Measurements from ENCODE around the gene DNAH12. TPM values are rescaled to one million over a fixed set of nuclear protein-coding genes. Genes with fewer than 3 reads are reported as not detected.

Gene DNAH12
- total RNA-seq, 4 donors from 2014 or later, result under 0.01 to 1.1 (median 0.15) TPM

DNA sequence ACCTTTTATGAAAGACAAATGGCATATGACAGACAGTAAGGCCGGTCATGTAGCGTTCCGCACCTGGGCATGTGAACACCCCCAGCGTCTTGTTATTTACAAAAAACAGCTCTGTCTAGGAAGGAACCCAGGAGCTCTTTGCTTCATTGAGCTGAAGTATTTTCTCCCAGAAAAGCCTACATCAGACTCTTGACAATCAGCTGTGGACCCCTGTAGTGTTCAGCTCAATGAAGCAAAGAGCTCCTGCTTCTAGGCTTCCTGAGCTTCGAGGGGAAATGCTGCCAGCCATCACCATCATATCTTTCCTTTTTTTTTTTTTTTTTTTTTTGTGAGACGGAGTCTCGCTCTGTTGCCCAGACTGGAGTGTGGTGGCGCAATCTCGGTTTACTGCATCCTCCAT lies 255.7 kb downstream of the DNAH12 start:
- no peaks in the 10 kb centered on the region for H3K4me1 ChIP-seq
- H3K27ac ChIP-seq, result no peak overlapping the region
- no peaks in the 10 kb centered on the region for H3K9me3 ChIP-seq
- TF ChIP-seq, protein P1, sequence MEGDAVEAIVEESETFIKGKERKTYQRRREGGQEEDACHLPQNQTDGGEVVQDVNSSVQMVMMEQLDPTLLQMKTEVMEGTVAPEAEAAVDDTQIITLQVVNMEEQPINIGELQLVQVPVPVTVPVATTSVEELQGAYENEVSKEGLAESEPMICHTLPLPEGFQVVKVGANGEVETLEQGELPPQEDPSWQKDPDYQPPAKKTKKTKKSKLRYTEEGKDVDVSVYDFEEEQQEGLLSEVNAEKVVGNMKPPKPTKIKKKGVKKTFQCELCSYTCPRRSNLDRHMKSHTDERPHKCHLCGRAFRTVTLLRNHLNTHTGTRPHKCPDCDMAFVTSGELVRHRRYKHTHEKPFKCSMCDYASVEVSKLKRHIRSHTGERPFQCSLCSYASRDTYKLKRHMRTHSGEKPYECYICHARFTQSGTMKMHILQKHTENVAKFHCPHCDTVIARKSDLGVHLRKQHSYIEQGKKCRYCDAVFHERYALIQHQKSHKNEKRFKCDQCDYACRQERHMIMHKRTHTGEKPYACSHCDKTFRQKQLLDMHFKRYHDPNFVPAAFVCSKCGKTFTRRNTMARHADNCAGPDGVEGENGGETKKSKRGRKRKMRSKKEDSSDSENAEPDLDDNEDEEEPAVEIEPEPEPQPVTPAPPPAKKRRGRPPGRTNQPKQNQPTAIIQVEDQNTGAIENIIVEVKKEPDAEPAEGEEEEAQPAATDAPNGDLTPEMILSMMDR (IDR thresholded peaks at IDR 0.05), result no peak
- TF ChIP-seq POLR2A (IDR thresholded peaks at IDR 0.05) (no peak), EP300 (IDR thresholded peaks at IDR 0.05) (no peak)
- no peak for DNase-seq (ENCODE audit: low spot score in 2 of 2)
- H3K4me3 ChIP-seq, result no peak overlapping the region
- H3K27me3 ChIP-seq, result no peaks in the 10 kb centered on the region
- WGBS, 2 donors, result 90 to 91% methylated on average over 9 of the region's 9 CpGs
- H3K36me3 ChIP-seq, result no peaks in the 10 kb centered on the region

DNA sequence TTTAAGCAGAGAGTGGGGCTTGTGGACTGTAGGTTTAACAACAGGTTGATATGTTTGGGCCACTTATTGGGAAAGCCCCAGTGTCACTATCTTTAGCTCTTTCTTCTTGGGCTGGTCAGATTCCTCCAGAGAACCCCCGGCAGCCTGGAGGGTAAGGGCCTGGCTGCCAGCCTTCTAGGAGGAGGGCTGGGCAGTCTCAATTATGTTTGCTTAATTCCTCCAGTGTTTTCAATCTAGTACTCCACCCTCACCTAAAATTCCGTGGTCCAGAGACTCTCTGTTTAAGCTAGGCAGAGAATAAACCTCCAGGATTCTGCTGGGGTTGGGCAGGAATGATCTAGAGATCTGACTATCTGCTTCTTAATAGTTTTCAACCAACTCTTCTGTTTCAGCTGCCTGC lies 256.9 kb downstream of the DNAH12 start:
- Histone ChIP-seq H3K36me3 (no peaks in the 10 kb centered on the region), H3K9me3 (no peaks in the 10 kb centered on the region), H3K27ac (no peak overlapping the region), H3K4me3 (no peak overlapping the region), H3K4me1 (no peaks in the 10 kb centered on the region), H3K27me3 (no peaks in the 10 kb centered on the region)
- no peak for DNase-seq (ENCODE audit: low spot score in 2 of 2)
- no peak for TF ChIP-seq POLR2A (IDR thresholded peaks at IDR 0.05)
- WGBS, 2 donors, result 72 to 73% methylated on average over 2 of the region's 2 CpGs

DNA sequence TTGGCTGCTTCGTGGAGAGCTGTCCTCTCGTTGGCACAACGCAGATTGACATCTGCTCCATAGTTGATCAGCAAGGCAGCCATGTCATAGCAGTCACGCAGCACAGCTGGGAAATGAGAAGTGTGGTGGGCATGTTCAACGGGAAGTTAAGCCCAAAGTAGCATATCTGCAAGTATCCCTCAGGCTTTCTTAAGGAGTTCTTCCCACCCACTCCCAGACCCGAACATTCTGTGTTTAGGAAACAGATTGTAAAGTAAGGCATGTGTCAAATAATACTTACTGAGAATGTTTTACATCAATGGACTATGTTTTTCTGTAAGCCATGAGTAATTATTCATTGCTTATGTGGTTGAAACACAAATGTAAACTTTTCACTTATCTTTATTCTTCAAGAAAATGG lies 260.8 kb downstream of the DNAH12 start:
- Histone ChIP-seq H3K27ac (no peak overlapping the region), H3K27me3 (no peaks in the 10 kb centered on the region), H3K36me3 (no peaks in the 10 kb centered on the region), H3K9me3 (no peaks in the 10 kb centered on the region), H3K4me3 (no peak overlapping the region), H3K4me1 (no peaks in the 10 kb centered on the region)
- no peak for DNase-seq (ENCODE audit: low spot score in 2 of 2)
- TF ChIP-seq, protein P1 (IDR thresholded peaks at IDR 0.05), result no peak
- no peak for TF ChIP-seq POLR2A (IDR thresholded peaks at IDR 0.05)
- TF ChIP-seq EP300 (IDR thresholded peaks at IDR 0.05), result no peak
- WGBS, 2 donors, result 62 to 65% methylated on average over 6 of the region's 6 CpGs

DNA sequence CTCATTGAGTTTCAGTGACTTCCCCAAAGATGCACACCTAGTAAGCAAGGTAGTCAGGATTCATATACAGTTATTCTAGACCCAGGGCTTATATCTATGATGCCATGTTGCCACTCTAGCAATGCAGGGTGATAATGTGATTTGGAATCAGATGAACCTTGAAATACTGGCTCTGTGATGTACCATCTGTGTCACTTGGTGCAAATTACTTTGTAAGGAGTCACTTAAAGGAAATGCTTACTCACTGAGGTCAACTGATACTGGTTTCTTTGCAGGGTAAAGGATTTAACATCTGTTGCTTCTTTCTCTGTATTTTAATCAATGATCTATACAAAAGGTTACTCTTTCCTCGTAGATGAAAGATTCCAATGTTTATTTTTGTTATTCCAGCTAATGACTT lies 262.4 kb downstream of the DNAH12 start:
- Histone ChIP-seq H3K27me3 (no peaks in the 10 kb centered on the region), H3K27ac (no peak overlapping the region), H3K9me3 (no peaks in the 10 kb centered on the region), H3K4me1 (no peaks in the 10 kb centered on the region), H3K4me3 (no peak overlapping the region), H3K36me3 (peaks cover 0 to 2% (median 0%) of the 10 kb centered on the region in 3 donors)
- TF ChIP-seq EP300 (IDR thresholded peaks at IDR 0.05) (no peak), POLR2A (IDR thresholded peaks at IDR 0.05) (no peak)
- TF ChIP-seq, protein P1 (IDR thresholded peaks at IDR 0.05), result no peak
- WGBS, 2 donors, result 44 to 52% methylated on average over 1 of the region's 1 CpG
- no peak for DNase-seq (ENCODE audit: low spot score in 2 of 2)

DNA sequence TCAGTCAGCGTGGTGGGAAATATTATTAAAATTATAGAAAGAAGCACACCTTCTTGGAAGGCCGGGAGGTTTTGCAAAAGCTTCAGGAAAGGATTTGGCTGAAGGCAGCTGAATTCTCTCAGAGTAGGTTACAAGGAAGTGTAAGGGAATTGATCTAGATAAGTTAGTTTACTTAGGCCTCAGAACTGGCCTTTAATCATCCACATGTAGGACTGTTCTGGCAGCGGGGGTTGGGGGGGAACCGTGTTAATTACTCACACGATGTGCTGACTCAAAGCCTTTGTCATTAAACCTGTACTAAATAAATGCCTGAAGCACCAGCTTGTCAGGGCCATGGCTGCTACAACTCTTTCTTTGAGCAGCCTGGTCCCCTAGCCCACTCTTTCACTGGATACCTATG lies 264.5 kb downstream of the DNAH12 start:
- TF ChIP-seq EP300 (IDR thresholded peaks at IDR 0.05), result no peak
- TF ChIP-seq, protein P1 (IDR thresholded peaks at IDR 0.05), result no peak
- no peak for TF ChIP-seq POLR2A (IDR thresholded peaks at IDR 0.05)
- no peak overlapping the region for H3K27ac ChIP-seq
- 87 to 95% methylated on average over 5 of the region's 5 CpGs for WGBS, 2 donors

DNA sequence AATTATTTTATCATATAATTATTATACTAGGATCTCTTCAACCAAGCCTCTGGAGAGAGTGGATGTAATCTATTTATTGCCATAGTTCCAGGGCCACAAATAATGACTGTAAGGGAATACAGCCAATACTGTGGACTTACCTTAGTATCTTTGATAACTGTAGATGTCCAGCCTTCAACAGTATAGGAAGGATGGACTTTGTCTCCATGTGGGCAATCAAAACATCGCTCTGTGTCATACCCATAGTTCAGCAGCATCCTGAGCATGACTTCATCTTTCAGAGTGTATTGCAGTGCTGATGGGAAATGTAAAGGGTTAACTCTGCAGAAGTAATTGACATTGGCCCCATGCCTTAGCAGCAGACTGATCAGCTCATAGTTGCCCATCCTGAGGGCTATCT lies 265.9 kb downstream of the DNAH12 start:
- no peak overlapping the region for H3K4me3 ChIP-seq
- 92 to 100% methylated on average over 1 of the region's 1 CpG for WGBS, 2 donors
- no peaks in the 10 kb centered on the region for H3K4me1 ChIP-seq
- H3K27me3 ChIP-seq, result no peaks in the 10 kb centered on the region
- TF ChIP-seq EP300 (IDR thresholded peaks at IDR 0.05) (no peak), POLR2A (IDR thresholded peaks at IDR 0.05) (no peak)
- TF ChIP-seq, protein P1 (IDR thresholded peaks at IDR 0.05), result no peak
- no peak for DNase-seq (ENCODE audit: low spot score in 2 of 2)
- H3K27ac ChIP-seq, result no peak overlapping the region
- peaks cover 0 to 26% (median 0%) of the 10 kb centered on the region in 3 donors for H3K36me3 ChIP-seq
- H3K9me3 ChIP-seq, result no peaks in the 10 kb centered on the region

More for the DNA sequence above, 264.5 kb downstream of the DNAH12 start:
- H3K27me3 ChIP-seq, result no peaks in the 10 kb centered on the region
- no peak for DNase-seq (ENCODE audit: low spot score in 2 of 2)
- no peak overlapping the region for H3K4me3 ChIP-seq
- no peaks in the 10 kb centered on the region for H3K4me1 ChIP-seq
- peaks cover 0 to 19% (median 0%) of the 10 kb centered on the region in 3 donors for H3K36me3 ChIP-seq
- H3K9me3 ChIP-seq, result no peaks in the 10 kb centered on the region

All from tibial nerve (tissue), 4 donors.